GM21717 (cell line): ENCODE results near the gene SHMT2.
"Not testable (repeated sequence)": the region's sequence is repeated elsewhere in the genome, so short reads cannot be mapped to it uniquely, and the experiment has no call there.

ENCODE experiments used
- ATAC-seq: cut with Tn5 transposase; IDR thresholded peaks from one replicate; pipeline ENCODE4 v1.9.1; 2021; ENCODE audit warnings: mild to moderate bottlenecking, moderate library complexity; ENCODE audit not compliant: unreplicated experiment

Gene SHMT2

DNA sequence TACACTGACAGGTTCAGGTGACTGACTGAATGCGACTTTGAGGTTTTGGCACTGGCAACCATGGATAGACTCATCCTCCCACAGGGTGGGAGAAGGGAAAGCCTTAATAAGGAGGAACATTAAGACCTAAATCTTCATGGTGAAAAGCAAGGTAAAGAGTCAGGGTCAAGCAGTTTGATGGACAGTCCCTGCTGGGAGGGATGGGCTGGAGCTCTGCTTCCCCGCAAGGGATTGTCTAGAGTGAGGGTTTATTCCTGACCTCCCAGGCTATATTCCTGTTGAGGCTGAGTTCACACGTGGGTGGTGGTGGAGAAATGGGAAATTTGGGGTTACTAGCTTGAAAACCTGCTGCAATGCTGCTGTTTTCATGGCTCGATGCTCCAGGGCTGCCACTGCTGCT, 30.9 kb downstream of the SHMT2 start:
- no peak for ATAC-seq

DNA sequence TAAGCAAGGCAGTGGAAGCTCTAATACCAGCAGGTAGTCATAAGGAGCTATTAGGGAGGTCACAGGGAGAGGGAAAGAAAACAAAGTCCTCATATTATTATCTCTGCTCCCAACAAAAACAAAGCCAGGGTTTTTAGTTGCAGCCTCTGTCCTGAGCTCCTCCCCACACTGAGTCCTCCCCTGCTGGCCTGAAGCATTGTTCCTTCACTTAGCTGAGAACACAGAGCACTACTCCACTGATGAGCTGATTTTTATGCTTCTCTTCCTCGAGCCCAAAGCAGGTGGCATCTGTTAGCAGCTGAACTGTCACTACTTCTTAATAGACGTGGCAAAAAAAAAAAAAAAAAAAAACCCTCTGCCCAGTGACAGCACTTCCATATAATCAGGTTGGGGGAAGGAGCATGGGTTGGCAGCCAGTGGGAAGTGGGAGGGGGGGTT, 31.9 kb downstream of the SHMT2 start:
- no peak for ATAC-seq

DNA sequence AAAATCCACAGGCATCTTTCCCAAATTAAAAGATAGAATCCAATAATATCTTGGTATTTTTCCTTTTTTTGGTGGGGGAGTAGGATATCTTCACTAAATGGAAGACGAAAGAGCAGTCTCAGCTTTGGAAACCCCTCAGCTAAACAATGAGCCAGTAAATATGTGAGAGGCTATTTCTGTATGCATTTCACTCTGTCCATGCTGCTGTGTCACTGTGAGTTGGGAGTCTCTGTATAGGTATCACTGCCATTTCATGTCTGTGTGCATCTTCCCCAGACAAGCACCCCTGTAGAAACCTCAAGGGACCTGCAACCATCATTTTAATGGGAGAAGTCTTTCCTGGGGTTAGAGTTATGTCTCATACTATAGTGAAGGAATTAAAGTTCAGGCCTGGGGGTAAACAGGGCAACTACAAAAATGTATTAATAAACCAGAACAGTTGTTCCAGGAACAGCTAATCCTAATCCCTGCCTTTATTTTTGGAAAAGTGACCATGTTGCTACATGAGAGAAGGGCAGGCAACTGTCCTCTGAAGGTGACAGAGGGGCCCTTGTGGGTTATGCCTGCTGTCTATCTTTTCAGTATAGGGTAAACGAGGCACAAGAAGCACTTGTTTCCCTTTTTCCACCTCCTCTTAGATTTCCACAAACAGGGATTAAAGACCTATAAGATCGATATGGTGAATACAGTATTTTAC, 32.8 kb downstream of the SHMT2 start:
- no peak for ATAC-seq

DNA sequence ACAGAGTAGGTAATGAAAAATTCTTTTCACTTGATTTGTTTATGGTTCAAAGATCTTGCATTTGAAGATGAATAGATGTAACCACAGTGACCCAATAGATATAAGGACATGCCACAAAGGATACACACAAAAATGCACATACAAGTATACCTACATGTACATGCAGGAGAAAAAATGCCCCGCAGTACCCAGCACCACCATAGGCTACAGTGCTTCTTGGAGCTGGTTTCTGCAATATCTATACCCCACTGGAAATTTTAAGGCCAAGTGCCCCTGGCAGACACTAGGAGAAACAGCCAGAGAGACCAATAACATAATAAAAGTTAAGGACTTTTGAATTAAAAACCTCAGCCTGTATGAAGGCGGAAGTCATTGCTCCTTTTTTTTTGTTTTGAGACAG, 33.6 kb downstream of the SHMT2 start:
- no peak for ATAC-seq

DNA sequence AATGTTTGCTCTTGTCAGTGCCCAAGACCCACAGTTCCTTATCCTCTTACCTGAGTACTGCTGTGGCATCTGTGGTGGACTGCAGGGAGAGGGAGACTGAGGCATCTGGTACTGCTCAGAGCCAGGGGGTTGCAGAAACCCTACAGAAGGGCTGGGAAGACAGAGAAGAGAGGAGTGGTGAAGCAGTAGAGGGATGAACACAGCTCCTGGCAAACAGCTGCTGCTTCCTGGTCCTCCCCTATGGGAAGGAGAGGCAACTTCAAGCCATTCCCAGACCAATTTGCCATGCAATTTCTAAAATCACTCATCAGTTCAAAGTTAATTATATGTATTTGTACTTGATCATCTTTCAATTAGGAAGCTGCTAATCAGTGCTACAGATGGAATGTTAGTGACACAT, 37.2 kb downstream of the SHMT2 start:
- no peak for ATAC-seq

DNA sequence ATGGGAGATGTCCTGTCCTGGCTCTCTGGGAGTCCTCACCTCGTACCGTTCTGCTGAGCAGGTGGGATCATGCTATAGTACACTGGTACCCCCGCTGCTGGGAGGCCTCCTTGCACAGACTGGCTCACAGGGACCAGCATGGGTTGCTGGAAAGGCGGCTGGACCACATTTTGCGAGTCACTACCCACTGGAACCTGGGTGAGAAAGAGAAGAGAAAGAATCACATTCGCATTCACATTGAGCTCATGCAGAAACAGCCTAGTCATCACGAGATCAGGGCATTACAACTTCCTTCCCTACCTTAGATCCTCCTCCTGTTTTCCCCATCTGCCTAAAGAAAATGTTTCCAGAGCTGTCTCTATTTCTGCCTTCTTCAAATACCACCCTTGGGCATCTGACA, 38.8 kb downstream of the SHMT2 start:
- ATAC-seq, result no peak

DNA sequence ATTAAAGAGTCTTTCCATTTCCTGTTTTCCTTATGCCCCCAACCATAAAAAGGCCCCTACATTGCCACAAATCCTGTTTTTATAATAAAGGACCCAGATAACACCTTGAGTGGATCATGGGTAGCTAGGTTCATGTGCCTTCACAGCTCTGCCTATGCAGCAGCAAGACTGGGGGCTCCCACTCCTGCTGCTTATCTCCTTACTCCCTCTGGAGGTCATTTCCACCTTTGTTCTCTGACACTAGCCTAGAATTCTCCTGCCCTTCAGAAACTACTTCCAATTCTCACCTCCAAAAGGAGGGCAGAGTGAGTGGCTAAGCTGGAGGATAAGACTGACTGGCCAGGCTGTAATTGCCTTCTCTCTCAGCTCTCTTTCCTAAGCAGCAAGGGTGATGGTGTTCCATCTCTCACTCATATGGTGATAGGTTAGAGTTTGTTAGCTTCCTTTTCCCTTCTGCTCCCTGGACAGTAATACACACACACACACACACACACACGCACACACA, 41.5 kb downstream of the SHMT2 start:
- ATAC-seq, result no peak

DNA sequence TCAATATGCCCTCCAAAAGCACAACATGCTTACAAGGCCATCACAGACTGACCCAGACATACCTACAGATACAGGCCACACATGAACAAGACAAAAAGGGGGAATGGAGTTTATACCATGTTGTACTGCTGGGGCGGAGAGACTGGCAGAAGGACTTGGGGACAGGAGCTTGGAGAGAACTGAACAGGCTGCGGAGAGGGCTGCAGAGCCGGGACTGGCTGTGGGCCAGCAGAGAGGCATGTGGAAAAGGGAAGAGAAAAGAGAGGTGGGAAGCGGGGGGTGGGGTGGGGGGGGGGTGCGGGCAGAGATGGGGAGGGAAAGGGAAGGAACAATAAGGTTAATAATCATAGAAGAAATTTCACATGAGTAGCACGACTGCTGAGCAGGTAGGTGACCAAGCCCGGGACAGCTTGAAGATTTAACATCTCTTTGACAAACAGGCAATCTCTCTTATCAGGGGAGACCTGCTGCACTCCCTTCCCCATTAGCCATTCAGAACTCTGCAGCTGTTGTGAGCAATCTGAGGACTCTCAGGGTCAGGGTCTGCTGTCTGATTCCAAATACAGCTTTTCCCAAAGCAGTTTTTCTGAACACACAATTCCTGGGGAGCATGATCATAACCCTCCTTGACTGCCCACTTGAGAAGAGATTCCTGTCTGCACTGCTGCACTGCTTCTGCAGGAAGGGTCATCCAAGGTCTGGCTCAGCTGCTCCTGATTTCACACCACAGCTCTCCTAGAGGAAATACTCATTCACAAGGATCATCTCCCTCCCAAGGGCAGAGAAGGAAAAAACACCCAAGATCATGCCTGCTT, 43.0 kb downstream of the SHMT2 start:
- no peak for ATAC-seq

DNA sequence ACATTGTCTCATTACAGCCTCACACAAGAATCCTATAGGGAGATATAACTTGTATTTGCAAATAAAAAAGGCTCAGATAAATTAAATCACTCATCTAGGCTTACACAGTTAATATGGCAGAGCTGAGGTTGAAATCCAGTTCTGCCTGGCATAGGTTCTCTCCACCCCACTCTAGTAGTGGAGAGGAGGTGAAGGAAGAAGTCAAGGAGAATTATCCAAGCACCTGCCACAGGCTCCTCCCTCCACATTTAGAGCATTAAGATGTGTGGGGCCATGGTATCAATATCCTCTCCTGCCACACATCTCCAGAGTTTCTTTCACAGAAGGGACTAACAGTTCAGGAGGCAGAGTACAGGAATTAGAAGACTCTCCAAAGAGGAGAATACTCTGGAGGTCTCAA, 44.0 kb downstream of the SHMT2 start:
- no peak for ATAC-seq

DNA sequence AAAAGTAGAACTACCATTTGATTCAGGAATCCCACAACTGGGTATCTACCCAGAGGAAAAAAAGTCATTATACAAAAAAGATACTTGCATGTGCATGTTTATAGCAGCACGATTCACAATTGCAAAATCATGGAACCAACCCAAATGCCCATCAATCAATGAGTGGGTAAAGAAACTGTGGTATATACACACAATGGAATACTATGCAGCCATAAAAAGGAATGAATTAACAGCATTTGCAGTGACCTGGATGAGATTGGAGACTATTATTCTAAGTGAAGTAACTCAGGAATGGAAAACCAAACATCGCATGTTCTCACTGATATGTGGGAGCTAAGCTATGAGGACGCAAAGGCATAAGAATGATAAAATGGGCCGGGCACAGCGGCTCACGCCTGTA, 46.7 kb downstream of the SHMT2 start:
- ATAC-seq, result not testable (repeated sequence)

DNA sequence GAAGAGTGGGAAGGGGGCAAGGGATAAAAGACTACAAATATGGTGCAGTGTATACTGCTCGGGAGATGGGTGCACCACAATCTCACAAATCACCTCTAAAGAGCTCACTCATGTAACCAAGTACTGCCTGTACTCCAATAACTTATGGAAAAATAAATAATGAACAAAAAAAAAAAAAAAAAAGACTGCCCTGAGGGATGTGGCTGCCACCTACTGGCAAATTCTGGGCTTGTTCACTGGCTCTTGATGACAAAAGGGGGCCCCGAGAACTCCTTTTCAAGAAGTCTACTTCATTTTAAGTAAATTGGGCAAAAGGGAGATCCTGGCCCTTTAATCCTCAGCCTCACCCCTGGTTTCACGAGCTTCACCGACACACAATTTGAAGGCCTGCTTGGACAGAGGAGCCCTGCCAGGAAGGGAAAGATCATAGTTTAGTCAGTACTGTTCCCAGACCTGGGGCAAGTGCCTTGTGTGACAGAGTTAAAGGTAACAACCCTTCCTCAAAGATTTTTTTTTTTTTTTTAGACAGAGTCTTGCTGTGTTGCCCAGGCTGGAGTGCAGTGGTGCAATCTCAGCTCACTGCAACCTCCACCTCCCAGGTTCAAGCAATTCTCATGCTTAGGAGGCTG, 47.5 kb downstream of the SHMT2 start:
- ATAC-seq, result no peak

DNA sequence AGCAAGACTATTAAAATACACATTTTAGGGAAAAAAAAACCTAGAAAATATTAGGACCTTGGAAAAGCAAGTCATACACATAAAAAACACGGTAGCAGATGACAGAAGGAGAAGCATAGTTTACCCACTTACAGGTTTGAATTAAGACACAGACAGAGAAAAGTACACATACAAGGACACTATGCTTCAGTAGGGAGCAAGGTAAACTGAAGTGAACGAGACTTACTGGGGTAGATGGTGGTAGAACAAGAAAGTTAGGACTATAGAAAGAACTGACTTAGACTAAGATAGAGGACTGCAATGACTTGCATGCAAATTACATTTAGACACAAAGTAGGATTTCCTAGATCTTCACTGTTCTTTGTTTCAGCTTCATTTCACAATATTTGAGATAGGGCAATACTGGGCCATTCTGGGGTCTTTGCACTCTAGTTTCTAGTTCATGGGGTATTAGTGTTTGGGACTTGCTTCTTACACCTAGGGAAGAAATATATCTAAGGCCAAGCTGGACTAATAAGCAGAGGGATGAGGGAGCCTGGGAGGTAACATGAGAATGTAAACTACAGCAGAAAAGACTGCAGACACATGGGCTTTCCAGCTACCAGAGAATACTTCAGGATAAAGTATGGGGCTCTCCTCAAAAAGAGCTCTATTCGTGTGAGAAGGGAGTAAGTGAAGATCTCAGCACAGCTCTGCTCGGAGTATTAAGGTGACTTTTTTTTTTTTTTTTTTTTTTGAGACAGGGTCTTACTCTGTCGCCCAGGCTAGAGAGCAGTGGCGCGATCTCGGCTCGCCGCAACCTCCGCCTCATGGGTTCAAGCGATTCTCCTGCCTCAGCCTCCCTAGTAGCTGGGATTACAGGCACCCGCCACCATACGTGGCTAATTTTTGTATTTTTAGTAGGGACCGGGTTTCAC, 49.2 kb downstream of the SHMT2 start:
- no peak for ATAC-seq

DNA sequence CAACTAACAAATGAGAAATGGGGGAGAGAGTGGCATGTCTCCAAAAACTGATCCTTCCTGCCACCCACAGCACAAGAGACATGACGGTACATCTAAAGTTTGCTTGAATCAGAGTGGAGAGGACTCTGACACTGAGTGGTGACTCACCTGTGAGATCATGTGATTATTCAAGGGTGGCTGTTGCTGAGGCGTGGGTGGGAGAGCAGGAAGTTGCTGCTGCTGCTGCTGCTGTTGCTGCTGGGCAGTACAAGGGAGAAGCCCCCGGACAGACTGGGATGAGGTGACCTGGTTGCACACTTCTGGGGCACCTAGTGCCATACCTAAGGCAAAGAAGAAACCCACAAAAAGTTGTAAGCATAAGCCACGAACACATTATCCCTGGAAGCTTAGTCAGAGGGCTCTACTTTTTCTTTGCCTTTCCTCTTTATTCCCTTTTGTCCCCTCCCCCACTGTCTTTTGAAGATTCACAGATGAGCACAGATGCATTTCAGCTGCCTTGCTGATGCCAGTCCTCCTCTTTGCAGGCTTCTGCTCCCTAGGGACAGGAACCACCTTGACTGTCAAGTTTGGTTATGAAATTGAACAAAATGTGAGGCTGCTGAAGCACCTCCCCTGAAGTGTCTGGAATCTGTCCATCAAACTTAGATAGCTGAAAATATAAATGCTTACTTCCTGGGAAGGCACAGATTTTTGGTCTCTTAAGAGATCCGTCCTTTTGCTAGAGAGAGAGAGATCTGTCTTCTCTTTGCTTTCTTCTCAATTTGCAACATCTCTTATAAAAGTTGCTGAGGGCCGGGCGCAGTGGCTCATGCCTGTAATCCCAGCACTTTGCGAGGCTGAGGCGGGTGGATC, 50.9 kb downstream of the SHMT2 start:
- peak; percentile 93 for ATAC-seq

DNA sequence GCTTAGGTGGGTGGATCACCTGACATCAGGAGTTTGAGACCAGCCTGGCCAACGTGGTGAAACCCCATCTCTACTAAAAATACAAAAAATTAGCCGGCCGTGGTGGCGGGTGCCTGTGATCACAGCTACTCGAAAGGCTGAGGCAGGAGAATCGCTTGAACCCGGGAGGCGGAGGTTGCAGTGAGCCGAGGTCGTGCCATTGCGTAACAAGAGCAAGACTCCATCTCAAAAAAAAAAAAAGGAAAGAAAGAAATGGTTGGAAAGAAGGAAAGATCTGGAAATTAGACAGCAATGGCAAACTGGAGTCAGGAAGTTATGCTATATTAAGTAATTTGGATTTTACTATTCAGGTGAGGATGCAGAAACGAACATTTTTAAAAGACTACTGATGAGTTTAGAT, 52.6 kb downstream of the SHMT2 start:
- ATAC-seq, result not testable (repeated sequence)
